Measurements from ENCODE around the gene TRAPPC5. TPM values are rescaled to one million over a fixed set of nuclear protein-coding genes. Genes with fewer than 3 reads are reported as not detected.

TRAPPC5 gene
- polyA plus RNA-seq, 3 donors, result 36.3 to 71.1 (median 62.5) TPM

Other genes starting within 250 kb of the TRAPPC5 start
- gene PEX11G, start 191.8 kb upstream of the TRAPPC5 start, polyA plus RNA-seq (ENCODE audit: insufficient read length in 3 of 3), result 1 to 10 TPM; 6.0 to 7.9 (median 7.6) TPM
- 10 to 100 TPM; 31.9 to 59.6 (median 59.1) TPM for gene ZNF358, start 164.7 kb upstream of the TRAPPC5 start, polyA plus RNA-seq (ENCODE audit: insufficient read length in 3 of 3)
- gene MCOLN1, start 158.2 kb upstream of the TRAPPC5 start, polyA plus RNA-seq (ENCODE audit: insufficient read length in 3 of 3), result 10 to 100 TPM; 12.7 to 22.5 (median 15.8) TPM
- 10 to 100 TPM; 32.0 to 57.0 (median 43.3) TPM for gene PNPLA6, start 145.1 kb upstream of the TRAPPC5 start, polyA plus RNA-seq (ENCODE audit: insufficient read length in 3 of 3)
- gene CAMSAP3, start 85.0 kb upstream of the TRAPPC5 start, polyA plus RNA-seq (ENCODE audit: insufficient read length in 3 of 3), result 10 to 100 TPM; 16.4 to 25.4 (median 22.4) TPM
- 10 to 100 TPM; 31.4 to 45.7 (median 42.6) TPM for gene XAB2, start 51.3 kb upstream of the TRAPPC5 start, polyA plus RNA-seq (ENCODE audit: insufficient read length in 3 of 3)
- gene PET100, start 51.0 kb upstream of the TRAPPC5 start, polyA plus RNA-seq (ENCODE audit: insufficient read length in 3 of 3), result 100 to 1,000 TPM in 2 of 3 donors, 10 to 100 TPM in 1; 94.6 to 126 (median 122) TPM
- 1 to 10 TPM in 1 of 3 donors, under 1 TPM in 2; 0.42 to 1.8 (median 0.83) TPM for gene PCP2, start 47.1 kb upstream of the TRAPPC5 start, polyA plus RNA-seq (ENCODE audit: insufficient read length in 3 of 3)
- 10 to 100 TPM; 61.3 to 86.4 (median 75.4) TPM for gene STXBP2, start 43.7 kb upstream of the TRAPPC5 start, polyA plus RNA-seq (ENCODE audit: insufficient read length in 3 of 3)
- 1 to 10 TPM in 2 of 3 donors, under 1 TPM in 1; 0.76 to 1.7 (median 1.4) TPM for gene RETN, start 11.8 kb upstream of the TRAPPC5 start, polyA plus RNA-seq (ENCODE audit: insufficient read length in 3 of 3)
- gene MCEMP1, start 3.7 kb upstream of the TRAPPC5 start, polyA plus RNA-seq (ENCODE audit: insufficient read length in 3 of 3), result under 1 TPM; 0.14 to 0.61 (median 0.39) TPM
- under 1 TPM in 2 of 3 donors, not detected in 1; 0.06 to 0.14 TPM for gene FCER2, start 21.3 kb downstream of the TRAPPC5 start, polyA plus RNA-seq (ENCODE audit: insufficient read length in 3 of 3)
- under 1 TPM in 1 of 3 donors, not detected in 2; 0.17 TPM for gene CLEC4G, start 51.3 kb downstream of the TRAPPC5 start, polyA plus RNA-seq (ENCODE audit: insufficient read length in 3 of 3)
- gene CD209, start 66.7 kb downstream of the TRAPPC5 start, polyA plus RNA-seq (ENCODE audit: insufficient read length in 3 of 3), result 1 to 10 TPM; 1.4 to 2.7 (median 1.5) TPM
- gene CLEC4M, start 82.4 kb downstream of the TRAPPC5 start, polyA plus RNA-seq (ENCODE audit: insufficient read length in 3 of 3), result 1 to 10 TPM; 2.0 to 4.2 (median 3.4) TPM
- 10 to 100 TPM; 14.2 to 18.7 (median 14.9) TPM for gene EVI5L, start 149.4 kb downstream of the TRAPPC5 start, polyA plus RNA-seq (ENCODE audit: insufficient read length in 3 of 3)
- gene PRR36, start 193.6 kb downstream of the TRAPPC5 start, polyA plus RNA-seq (ENCODE audit: insufficient read length in 3 of 3), result 1 to 10 TPM; 5.6 to 9.4 (median 8.1) TPM
- 1 to 10 TPM; 1.4 to 3.0 (median 2.6) TPM for gene LRRC8E, start 207.7 kb downstream of the TRAPPC5 start, polyA plus RNA-seq (ENCODE audit: insufficient read length in 3 of 3)
- gene MAP2K7, start 223.0 kb downstream of the TRAPPC5 start, polyA plus RNA-seq (ENCODE audit: insufficient read length in 3 of 3), result 10 to 100 TPM; 23.7 to 41.9 (median 33.7) TPM
- 1 to 10 TPM in 2 of 3 donors, under 1 TPM in 1; 0.33 to 1.1 (median 1.0) TPM for gene TGFBR3L, start 234.0 kb downstream of the TRAPPC5 start, polyA plus RNA-seq (ENCODE audit: insufficient read length in 3 of 3)
- gene SNAPC2, start 239.5 kb downstream of the TRAPPC5 start, polyA plus RNA-seq (ENCODE audit: insufficient read length in 3 of 3), result 10 to 100 TPM; 12.9 to 19.0 (median 18.8) TPM
- 10 to 100 TPM; 12.7 to 33.9 (median 32.3) TPM for gene CTXN1, start 245.3 kb downstream of the TRAPPC5 start, polyA plus RNA-seq (ENCODE audit: insufficient read length in 3 of 3)

Data from renal cortex interstitium (tissue), 3 donors.